ENCODE results near the gene IAH1. TPM values are rescaled to one million over a fixed set of nuclear protein-coding genes. Genes with fewer than 3 reads are reported as not detected.

Gene IAH1
- total and polyA plus RNA-seq, 9 of the 15 experiments (the other 6 are each of a cell fraction or from before 2014, with no cell fraction given): 0.04 to 19.3 (median 0.36) TPM; not detected in 3

- TF ChIP-seq SP1 (CRISPR knock-in tag; IDR thresholded peaks at IDR 0.05) (no peak), SRSF7 (optimal IDR thresholded peaks at IDR 0.05; ENCODE audit: low read depth, low read length) (no peak), ZC3H4 (CRISPR knock-in tag; IDR thresholded peaks at IDR 0.05; ENCODE audit: borderline replicate concordance) (no peak), RBM14 (IDR thresholded peaks at IDR 0.05; ENCODE audit: borderline replicate concordance, insufficient read depth, low read depth, low read length) (no peak), NR2C1 (IDR thresholded peaks at IDR 0.05) (no peak), NR2C1 (tag; IDR thresholded peaks at IDR 0.05) (no peak)
Observed at GRCh38 chr2:9472511-9472910, 1.8 kb upstream of the IAH1 start (continued).

GRCh38 chr2:9473308-9473984 is 905 bp upstream of the IAH1 start:
- POLR2A ChIA-PET: interaction anchor here (0.9 kb wide), 1 partner anchor 32 kb away, joined by 3 read pairs; no protein-coding TSS in a partner anchor
- Histone ChIP-seq H3K9me1 (ENCODE audit: control insufficient read depth, insufficient read depth, low read length) (no peaks in the 10 kb centered on the region), H4K20me1 (replicated peaks; ENCODE audit: control insufficient read depth, insufficient read depth, low read length) (no peaks in the 10 kb centered on the region), H3K79me2 (ENCODE audit: control insufficient read depth, insufficient read depth, low read length) (no peaks in the 10 kb centered on the region), H3K4me2 (ENCODE audit: insufficient read depth, low read length) (no peak overlapping the region), H3K27me3 (ENCODE audit: control insufficient read depth in 2 of 2, insufficient read depth in 2 of 2, low read length in 2 of 2) (no peaks in the 10 kb centered on the region), H3K9ac (ENCODE audit: insufficient read depth in 1 of 2, low read depth in 2 of 2, low read length in 2 of 2) (no peak overlapping the region), H3K4me3 (no peak overlapping the region), H3K9me3 (replicated peaks; ENCODE audit: control insufficient read depth, insufficient read depth, low read depth, low read length) (no peaks in the 10 kb centered on the region; the same call in 1 of the 2 replicates), H2AFZ (ENCODE audit: low read depth, low read length) (no peak overlapping the region), H3K36me3 (ENCODE audit: control insufficient read depth, insufficient read depth, low read length) (peaks cover 42% of the 10 kb centered on the region), H3K4me1 (replicated peaks in 1 of 2; ENCODE audit: control insufficient read depth in 2 of 2, insufficient read depth in 2 of 2, low read length in 2 of 2) (no peaks in the 10 kb centered on the region), H3K27ac (ENCODE audit: extremely low read depth, low read depth, low read length) (no peak overlapping the region)
- BruUV-seq (replicated peaks): no TSS peak
- in situ Hi-C loops (cut with MboI): no loop called here
- intact Hi-C loops (cut with micrococcal nuclease): no loop called here
- CTCF ChIA-PET (ENCODE audit: low intra/inter-chr PET ratio): no interaction called here
- no peak for DNase-seq (ENCODE audit: extremely low read depth in 1 of 4, low spot score in 3 of 4)
- FAIRE-seq: no peak
- whole genome bisulfite sequencing (ENCODE audit: insufficient coverage, low coverage, missing lambda C conversion rate): 95% methylated on average over 23 of the region's 24 CpGs
- TF ChIP-seq GABPB1 (CRISPR knock-in tag; IDR thresholded peaks at IDR 0.05) (no peak), PRDM10 (IDR thresholded peaks at IDR 0.05; ENCODE audit: partially characterized antibody) (no peak), TRIM28 (IDR thresholded peaks at IDR 0.05) (no peak), POLR2AphosphoS2 (IDR thresholded peaks at IDR 0.05; ENCODE audit: low read length) (peak; percentile 67; the same call in 1 of the 2 replicates), ZNF224 (CRISPR knock-in tag; IDR thresholded peaks at IDR 0.05) (no peak), NCOR1 (IDR thresholded peaks at IDR 0.05) (no peak), ZC3H4 (CRISPR knock-in tag; IDR thresholded peaks at IDR 0.05; ENCODE audit: borderline replicate concordance) (no peak)
- no peak; the same call in 2 of the 3 replicates for ATAC-seq

All from K562 (cell line).